Fibroblast of skin of left quadriceps (primary cell): ENCODE data around the gene ZC3H12D.

Source experiments
- DNase-seq, 2 experiments: peaks; one replicate each; pipeline ENCODE4 v3.0.0-alpha.2; 2013; ENCODE audit warnings: low read depth in 2 of 2

ZC3H12D gene

DNA sequence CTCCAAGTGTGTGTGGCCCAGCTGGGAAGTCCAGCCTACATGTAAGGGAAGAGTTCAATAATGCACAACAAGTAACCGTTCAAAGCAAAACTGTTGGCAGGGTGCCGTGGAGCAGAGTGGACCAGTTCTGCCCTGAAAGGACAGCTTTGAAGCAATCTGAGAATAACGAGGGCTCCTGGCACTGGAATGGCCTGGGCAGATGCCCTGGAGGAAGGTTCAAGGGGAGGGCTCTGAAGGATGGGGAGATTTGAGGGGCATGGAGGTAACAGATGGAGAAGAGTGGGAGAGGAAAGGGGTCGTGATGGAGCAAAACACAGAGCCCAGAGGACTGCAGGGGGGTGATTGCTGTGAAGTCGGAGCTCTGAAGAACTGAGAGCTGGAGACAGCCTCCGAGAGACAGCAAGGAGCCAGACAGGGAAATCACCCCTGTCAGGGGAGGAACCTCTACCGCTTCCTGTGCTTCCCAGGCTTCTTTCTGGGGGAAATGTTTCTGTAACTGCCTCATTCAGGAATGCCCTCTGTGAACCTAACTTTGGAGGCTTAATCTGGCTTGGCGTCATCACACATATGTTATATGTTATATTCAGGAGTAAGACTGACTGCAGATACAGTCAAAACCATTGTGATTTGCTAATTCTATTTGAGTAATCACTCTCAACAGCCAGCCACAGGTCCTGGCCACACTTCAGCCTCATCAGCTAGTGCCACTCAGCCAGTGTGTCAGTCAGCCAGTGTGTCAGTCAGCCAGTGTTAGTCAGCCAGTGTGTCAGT lies 41.2 kb downstream of the ZC3H12D start:
- peak; percentile 81 to 84 for DNase-seq

DNA sequence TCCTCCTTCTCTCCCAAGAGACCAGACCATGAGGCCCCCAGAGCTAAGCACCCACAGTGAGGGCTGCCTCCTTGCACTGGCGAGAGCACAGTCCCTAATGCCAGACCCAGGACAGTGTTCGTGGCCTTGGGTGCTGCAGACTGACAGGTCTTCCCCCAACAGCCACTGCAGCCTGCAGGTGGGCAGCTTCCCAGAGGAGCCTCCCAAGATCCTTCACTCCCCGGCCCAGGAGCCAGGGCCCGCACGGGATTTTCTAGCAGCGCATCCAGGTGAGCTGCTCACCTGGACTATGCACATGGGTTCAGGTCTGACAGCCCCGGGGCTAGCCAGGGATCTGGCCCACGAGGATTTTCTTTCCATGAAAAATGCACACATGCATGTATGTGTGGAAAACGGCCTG lies 43.1 kb downstream of the ZC3H12D start:
- no peak for DNase-seq

DNA sequence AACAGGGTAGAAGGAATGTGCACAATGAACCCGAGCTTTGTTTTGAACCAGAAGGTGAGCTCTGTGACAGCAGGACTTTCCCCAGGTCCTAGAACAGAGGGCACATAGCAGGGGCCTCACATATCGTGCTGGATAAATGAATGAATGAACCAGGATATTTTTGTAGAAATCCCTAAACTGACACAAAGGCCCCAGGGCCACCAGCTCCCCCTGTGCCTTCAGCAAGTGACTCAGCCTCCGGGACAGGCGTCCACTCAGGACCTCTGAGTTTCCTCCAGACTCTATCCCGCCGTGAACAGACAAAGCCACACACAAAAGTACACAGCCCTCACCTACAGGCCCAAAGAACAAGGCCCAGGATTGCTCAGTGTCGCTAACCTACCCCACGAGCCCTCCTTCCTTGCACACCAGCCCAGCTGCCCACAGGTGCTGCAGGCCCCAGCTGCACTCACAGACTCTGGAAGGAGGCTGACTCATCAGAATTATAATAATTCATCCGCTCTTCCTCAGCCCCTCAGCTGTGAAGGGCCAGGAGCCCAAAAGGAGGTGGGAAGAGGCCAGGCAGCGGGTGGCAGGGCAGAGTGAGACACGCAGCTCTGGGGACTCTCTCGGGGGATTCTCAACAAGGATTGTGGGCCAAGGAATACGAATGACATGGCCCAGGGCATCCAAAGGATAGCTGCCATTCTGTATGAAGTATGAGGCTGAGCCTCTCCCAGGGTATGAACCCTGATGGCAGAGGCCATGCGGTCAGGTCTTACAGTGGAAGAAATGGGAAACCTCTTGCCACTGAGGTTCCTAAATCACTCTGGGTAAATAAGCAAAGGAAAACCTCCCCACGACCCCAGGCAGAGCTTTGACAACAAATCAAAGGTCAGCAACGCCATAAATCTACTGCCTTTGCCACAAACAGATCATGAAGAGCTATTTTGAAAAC lies 43.8 kb downstream of the ZC3H12D start:
- no peak for DNase-seq

DNA sequence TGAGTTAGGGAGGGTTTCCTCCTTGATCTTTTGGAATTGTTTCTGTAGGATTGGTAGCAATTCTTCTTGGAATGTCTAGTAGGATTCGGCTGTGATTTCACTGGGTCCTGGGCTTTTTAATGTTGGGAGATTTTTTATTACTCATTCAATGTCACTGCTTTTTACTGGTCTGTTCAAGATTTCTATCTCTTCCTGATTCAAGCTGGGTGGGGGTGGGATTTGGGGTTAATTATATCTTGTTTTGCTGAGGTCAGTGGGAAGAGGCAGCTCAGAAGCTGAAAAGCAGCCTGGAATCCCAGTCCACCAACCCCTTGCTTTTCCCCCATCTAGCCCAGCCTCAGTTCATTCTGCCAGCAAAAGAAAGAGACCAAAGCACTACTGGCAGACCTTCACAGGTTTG lies 45.2 kb downstream of the ZC3H12D start:
- no peak for DNase-seq

DNA sequence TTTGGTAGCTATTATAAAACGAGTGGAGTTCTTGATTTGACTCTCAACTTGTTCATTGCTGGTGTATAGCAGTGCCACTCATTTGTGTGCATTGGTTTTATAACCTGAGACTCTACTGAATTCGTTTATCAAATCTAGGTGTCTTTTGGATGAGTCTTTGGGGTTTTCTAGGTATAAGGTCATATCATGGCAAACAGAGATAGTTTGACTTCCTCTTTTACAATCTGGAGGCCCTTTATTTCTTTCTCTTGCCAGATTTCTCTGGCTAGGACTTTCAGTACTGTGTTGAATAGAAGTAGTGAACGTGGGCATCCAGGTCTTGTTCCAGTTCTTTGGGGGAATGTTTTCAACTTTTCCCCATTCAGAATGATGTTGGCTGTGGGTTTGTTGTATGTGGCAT lies 46.0 kb downstream of the ZC3H12D start:
- DNase-seq = no peak

DNA sequence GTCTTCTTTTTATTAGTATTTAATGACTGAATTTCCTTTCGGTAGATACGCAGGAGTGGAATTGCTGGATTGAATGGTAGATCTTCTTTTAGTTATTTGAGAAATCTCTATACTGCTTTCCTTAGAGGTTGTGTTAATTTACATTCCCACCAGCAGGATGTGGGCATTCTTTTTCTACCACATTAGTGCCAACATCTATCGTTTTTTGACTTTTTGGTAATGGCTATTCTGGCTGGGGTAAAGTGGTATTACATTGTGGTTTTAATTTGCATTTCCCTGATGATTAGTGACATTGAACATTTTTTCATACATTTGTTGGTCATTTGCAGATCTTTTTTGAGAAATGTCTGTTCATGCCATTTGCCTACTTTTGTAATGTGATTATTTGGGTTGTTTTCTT lies 47.6 kb downstream of the ZC3H12D start:
- DNase-seq = no peak

DNA sequence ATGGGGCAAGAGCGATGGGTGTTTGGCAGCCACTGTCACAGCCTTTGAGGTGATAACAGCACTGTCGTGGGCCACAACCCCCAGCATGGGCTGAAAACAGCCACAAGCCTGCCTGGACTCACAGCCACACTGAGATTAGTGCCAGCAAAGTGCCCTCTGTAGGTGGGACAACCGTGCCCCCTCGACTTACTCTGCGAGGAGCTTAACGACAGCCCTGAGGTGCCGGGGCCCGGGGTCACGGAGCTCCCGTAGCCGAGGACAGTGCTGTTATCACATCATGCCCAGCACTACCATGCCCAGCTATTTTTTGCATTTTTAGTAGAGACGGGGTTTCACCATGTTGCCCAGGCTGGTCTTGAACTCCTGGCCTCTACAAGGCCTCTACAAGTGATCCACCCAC lies 48.2 kb downstream of the ZC3H12D start:
- DNase-seq = no peak

DNA sequence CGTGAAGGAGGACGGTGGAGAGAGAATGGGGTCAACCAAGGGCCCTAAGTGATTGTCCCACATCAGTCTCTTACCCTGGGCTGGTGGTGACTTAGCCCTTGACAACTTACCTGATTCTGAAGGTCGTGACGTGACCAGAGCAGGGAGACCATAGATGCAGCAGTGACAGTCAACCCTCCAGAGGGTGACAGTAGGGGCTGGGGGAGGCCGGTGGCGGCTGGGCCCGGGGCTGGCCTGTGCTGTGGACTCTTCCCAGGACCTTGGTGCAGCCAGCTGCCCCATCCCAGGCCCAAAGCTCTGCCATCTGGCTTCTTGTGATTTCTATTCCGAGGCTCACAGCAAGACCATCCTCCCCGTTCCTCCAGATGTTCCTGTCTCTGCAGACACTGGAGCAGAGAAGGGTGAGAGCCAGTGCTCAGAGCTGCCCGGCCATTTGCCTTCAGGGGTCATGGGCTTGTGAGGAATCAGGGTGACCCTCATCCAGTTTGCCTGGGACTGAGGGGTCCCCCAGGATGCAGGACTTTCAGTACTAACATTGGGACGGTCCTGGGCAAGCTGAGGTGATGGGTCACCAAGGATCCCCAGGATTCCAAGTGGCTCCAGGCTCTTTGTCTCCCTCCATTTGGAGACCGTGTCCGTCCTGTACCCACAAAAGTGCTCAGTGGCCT lies 48.8 kb downstream of the ZC3H12D start:
- DNase-seq = no peak

DNA sequence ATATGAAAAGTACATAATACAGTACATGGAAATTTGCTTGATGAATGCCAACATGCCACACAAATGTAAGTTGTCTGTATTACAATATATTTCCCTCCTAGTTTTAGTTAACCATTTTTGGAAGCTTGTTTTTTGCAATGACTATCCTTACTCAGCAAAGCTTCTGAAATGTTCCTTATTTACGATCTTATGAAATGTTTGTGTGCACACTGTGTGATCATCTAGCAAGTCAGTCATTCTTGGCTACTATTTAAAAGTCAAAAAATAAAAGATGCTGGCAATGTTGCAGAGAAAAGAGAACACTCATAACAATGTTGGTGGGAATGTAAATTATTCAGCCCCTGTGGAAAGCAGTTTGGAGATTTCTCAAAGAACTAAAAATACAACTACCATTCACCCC lies 50.9 kb downstream of the ZC3H12D start:
- DNase-seq = peak in 1 of 2 experiments; percentile 39

DNA sequence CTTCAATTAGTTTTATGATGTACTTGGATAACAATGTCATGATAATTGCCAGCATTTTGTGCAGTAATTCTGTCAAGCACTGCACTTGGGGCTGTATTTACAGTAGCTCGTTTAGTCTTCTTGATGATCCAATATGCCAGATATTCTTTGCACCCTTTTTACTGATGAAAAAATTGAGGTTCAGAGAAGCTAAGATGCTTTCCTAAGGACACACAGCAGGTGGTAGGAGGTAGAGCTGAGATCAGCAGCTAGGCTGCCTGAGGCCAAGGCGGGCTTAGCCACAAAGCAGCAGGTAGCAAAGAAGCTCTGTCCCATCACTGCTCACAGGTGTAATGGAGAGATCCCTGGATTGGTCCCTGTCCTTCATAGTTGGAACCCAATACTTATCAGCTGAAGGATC lies 51.4 kb downstream of the ZC3H12D start:
- DNase-seq = no peak

DNA sequence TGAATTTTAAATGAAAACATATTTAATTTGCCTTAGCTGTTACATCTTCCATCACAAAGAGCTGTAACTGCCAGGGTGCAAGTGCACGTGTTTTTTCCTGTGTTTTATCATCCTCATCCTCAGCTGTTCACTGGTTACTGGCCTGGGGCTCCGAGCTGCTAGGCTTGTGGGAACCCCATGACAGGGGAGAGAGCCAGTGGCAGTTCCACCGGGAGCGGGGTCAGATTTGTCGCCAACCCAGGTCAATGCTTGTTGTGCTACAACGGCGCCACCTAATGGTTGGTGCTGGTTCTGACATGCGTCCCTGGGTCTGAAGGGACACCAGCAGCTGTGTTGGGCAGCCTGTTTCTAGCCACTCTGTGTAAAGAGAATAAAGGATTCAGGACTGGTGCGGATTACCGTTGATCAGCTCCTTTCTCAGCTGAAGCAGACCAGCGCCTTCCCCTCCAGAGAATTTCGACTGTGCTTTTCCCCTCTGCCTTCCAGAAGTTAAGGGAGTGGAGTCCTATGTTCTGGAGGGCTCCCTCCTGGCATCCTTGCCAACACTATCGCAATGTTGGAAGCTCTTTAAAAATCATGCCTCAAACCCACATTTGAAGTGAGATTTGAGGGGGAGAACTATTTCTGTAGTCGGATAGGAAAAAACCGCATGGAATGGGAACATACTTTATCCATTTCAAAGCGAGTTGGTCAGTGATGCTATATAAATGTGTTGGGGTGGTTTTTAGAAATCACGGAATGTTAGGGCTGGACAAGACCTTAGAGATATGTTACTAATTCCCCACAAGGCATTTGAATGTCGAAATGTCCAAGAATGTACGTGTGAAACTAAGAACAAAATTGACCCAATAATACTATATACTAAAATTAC lies 52.7 kb downstream of the ZC3H12D start:
- peak; percentile 40 to 46 for DNase-seq

DNA sequence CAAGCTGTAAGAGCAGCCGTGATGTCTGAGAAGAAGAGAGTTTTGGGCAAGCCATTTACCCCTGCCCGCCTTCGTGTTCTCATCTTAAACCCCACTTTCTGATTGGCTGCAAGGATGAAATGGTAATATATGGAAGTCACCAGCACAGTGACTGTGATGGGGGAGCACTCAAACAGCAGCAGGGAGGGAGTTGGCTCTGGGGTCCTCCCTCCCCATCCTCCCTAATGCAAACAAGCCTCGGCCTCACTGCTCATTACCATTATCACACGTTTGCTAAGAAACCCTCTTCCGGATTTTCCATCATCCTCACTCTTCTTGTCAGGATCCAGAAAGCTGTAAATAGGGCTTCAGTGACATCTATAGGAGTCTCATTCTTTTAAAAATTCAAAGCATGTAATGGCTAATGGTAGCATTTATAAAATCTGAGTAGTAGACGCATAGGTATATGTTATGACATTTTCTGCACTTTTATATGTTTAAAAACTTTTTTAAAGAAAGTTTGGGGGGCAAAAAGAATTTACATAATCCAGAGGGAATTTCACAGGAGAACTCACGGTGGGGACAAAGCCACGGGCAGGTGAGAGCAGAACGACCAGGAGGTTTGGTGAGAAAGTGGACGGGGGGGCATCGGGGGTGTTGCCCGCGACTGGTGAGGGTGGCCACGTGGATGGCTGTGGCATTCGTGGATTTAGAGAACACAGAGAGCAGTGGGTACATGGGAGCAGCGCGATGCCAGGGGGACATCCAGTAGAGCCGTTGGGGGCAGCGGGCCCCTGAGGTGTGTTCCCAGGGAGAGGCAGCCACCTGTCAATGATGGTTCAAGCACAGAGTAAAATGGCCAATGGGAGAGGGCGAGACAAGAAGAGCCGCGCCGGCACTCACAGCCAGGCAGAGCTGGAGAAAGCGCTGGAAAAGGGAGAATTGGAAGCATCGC lies 55.1 kb downstream of the ZC3H12D start:
- DNase-seq = no peak

DNA sequence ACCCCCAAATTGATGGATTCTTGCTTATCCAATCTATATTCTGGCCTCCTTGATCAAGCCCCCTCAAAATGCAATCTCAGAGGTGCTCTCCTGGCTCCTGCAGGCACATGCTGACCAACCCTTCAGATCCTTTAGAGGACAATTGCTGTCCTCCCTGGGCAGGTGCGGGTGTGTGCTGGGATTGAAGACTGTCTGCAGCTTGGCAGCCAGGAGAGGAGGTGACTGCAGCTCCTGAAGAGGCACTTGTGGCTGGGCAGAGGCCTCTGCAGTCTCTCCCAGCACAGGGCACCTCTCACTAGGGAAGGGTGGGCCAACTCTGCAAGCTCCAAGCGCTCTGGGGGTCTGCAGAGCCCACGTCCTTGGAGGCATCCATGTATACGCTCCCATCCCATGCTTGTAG lies 56.2 kb downstream of the ZC3H12D start:
- no peak for DNase-seq

DNA sequence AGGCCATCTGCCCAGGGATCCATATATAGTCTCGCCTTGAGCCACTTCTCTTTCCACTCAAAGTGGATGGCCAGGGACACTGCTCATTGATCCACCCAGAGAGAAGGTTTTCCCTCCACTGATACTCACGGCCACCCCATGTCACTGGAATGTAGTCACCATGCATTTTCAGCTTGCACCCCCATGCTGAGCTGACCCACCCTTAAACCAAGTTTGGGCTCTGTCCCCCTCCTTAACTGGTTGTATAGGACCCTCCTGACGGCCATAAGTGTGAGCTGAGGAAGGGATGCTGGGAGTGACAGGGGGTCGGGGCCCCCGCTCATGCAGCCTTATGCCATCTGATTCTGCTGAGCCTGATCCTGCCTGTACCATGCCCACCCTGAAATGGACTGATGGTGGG lies 59.1 kb downstream of the ZC3H12D start:
- no peak for DNase-seq

DNA sequence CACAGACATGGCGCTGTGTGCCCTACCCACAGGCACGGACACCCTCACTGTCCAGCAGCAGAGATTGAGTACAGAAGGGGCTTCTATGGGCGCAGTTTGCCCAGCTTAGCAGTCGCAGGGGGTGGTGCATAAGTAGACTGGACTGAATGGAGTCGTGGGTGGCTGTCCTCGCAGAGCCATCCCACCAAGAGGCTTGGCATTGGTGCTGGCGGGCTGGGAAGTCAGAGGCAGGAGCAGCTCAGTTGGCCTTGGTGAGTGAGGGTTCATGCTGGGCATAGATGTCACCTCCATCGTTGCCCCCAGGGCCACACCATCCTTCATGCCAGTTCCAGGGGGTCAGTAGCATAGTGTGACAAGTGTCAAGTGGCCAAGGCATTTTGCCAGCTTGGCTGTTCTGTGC lies 59.6 kb downstream of the ZC3H12D start:
- no peak for DNase-seq

DNA sequence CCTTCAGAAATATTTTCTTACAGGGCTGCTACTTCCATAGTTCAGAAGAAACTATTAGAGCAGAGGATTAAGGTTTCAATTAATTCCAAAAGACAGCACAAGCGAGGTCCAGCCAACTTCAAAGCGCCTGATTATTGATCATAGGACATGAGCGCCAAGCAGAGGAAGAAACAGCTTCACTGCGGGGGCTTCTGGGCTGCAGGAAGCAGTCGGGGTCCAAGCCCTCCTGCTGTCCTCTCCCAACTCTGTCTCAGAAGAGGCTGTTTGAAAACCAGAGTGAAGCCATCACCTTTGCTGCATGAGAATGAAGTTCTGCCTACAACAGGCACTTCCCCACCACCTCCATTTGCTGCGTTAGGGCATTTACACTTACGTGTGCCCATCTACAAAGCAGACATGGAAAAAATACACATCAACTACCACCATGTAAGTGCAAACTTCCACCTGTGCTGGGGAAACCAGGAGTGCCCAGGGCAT lies 60.8 kb downstream of the ZC3H12D start:
- no peak for DNase-seq

DNA sequence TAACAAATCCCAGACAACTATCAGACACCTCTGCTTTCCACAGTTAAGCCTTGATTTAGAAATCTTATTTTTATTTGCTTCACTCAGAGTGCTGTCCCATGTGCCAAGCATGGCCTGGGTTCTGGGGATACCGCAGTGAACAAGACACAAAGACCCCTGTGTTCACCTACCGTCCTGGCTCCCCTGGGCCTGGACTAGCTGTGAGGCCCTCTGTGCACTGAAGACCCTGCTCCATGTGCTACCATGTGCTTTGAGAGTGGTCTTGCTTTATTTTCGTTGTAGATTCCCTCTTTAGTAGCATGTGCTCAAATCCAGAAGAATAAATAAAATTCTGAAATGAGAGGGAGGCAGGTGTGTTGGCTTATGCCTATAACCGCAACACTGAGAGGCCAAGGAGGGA lies 62.2 kb downstream of the ZC3H12D start:
- no peak for DNase-seq

DNA sequence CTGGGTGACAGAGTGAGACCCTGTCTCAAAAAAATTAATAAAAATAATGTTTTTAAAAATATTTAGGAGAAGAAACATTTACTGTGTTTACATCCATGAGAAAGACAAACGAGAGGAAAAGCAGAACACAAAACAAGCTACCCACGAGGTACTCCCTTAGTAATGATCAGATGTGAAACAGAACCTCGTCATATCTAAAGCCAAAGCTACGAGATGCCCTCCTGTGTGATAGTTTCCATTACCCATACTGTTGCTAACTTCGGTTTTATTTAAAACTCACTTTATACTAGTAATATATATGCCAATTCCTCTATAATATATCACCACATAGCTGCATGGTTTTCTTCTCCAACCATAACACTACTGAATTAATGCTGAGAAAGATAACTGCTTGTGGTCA lies 63.7 kb downstream of the ZC3H12D start:
- DNase-seq = no peak

DNA sequence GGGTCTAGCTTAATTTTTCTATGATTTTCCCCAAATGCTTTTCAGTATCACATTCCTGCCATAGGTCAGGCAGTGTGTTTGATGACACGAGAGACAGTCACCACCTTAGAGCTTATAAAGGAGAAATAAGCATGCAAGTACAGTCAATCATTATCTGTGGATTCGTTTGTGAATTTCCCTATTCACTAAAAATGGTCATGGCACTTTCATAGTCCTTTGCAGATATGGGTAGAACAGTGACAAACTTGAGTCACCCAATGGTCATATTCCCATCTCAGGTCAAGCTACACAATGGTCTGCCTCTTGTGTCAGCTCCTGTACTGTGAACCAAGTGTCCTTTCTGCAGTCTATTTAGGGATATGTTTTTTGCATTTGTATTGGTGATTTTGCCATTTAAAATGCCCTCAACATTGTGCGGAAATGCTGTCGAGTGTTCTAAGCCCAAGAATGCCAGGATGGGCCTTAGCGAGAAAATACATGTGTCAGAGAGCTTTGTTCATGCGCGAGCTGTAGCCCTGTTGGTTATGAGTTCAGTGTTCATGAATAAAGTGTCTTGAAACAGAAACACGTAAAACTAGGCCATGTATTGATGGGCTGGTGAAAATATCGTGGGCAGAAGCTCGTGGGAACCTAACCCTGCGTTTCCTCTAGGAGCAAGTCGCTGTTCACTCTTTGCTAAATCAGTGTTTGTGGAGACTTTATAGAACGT lies 65.0 kb downstream of the ZC3H12D start:
- no peak for DNase-seq

DNA sequence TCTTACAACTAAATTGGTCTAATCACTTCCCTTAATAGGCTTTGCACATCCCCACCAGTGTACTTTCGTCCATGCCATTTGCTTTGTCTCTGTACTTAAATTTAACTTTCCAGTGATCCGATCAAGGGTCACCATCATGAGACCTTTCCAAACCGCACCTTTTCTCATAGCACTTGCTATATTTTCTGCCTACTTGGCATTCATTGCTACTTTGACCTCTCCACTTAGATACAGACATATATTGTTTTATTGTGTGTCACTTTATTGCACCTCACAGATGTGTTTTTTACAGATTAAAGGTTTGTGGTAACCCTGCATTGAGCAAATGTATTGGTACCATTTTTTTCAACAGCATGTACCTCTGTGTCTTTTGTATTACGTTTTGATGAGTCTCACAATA lies 70.0 kb downstream of the ZC3H12D start:
- DNase-seq = no peak
